Breast epithelium (tissue), 3 donors: ENCODE data around the gene MMGT1.

Experiments used
- CTCF ChIP-seq, 3 donors: fragments of 450-650 bp; IDR thresholded peaks; one replicate each; pipeline ENCODE4 v1.5.1; 2016 to 2017; ENCODE audit warnings: antibody characterized with exemption in 3 of 3, mild to moderate bottlenecking in 3 of 3, moderate library complexity in 3 of 3
- POLR2A ChIP-seq: fragments of 450-650 bp; IDR thresholded peaks from one replicate; pipeline ENCODE4 v1.6.1; 2016; ENCODE audit warnings: antibody characterized with exemption, mild to moderate bottlenecking, moderate library complexity
- POLR2AphosphoS5 ChIP-seq, 3 donors: sonication (generic); formaldehyde crosslinking; IDR thresholded peaks; one replicate each; pipeline ENCODE4 v1.6.1; 2017; ENCODE audit warnings: antibody characterized with exemption in 3 of 3

- TF ChIP-seq CTCF (IDR thresholded peaks at IDR 0.05): no peak
- TF ChIP-seq POLR2A: no peak
- no peak for TF ChIP-seq POLR2AphosphoS5 (IDR thresholded peaks at IDR 0.05)
These were observed 10.5 kb upstream of the MMGT1 start for GRCh38 chrX:135984256-135984655.
